Left colon (tissue), 2 donors: ENCODE measurements around the gene NHERF1. TPM values are rescaled to one million over a fixed set of nuclear protein-coding genes. Genes with fewer than 3 reads are reported as not detected.

Experiments
- ATAC-seq: fragments of 200-7000 bp; cut with Tn5 transposase; one replicate; pipeline ENCODE4 v1.9.1; 2020; ENCODE audit warnings: mild to moderate bottlenecking, moderate library complexity
- DNase-seq, 2 donors: peaks; one replicate each; pipeline ENCODE4 v3.0.0-alpha.2; 2020
- intact Hi-C, 2 donors: fragments of 100-400 bp; cut with DNase I in 1 of 2; cut with micrococcal nuclease in 1 of 2; formaldehyde crosslinking; loops; one replicate each; pipeline versions ENCODE4 v1.11.2 to v1.14.0; 2022; cut with DNase I, micrococcal nuclease
- microRNA-seq, 2 donors: library from miRNA; unstranded; fragments of <30 nt; microRNA quantifications; one replicate each; pipeline versions ENCODE4 v1.1.0 to v1.2.0, GENCODE V29; 2020
- total RNA-seq, 2 donors: library from RNA; stranded (reverse); fragmentation: NEBNext Ultra II Directional; extraction: Animal tissue kit (Norgen Biotek cat#: 25700); gene quantifications; one replicate each; pipeline ENCODE4 v1.2.1, GENCODE V29; 2021
- donor health status: DM: no; HTN: no; CAD: no.
- donor health status: DM: yes; HTN: yes; CAD: no.

The NHERF1 gene
- total RNA-seq, 2 donors from 2014 or later = 186 to 256 TPM

GRCh38 chr17:74814453-74814852 lies 66.0 kb downstream of the NHERF1 start:
- no peak for DNase-seq
- no peak for ATAC-seq
- intact Hi-C loops = no loop called here

GRCh38 chr17:74815067-74815466 lies 66.6 kb downstream of the NHERF1 start:
- intact Hi-C loops = no loop called here
- no peak for ATAC-seq
- no peak for DNase-seq

DNA sequence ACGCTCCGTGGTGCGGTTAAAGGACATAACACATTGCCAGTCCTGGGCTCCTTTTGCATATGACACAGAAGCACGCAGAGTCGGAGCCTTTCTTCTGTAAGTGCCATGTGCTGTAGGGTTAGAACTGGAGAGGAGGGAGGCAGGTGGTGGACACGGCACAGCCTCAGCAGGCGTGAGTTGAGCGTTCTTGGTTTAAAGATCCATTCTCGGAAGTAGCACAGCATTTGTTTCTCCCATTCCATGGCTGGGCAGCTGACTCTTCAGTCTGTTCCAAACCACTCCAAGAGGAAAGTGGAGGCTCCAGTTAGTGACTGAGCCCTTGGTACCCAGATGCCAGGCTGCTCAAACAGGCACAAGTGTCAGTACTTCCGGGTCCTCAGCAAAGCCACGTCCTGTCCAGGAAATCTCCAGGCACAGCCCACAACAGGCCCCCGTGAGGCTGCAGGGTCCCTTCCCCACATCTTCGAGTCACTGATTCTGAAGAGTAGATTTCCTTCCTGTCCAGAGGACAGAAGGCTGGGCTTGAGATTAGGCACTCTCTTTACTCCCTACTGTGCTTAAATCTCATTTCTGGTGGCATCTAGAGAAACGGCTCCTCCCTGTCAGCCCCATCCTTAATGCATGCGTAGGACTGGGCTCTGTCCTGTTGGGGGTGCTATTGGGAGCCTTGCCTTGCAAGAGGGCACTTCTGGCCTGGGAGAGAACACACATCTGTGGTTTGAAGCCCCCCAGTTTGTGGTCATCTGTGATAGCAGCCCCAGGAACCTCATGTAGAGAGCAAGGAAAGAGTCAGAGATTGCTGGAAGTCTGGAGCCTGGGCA lies 67.3 kb downstream of the NHERF1 start:
- no peak for ATAC-seq
- DNase-seq = no peak
- intact Hi-C loops = no loop called here

DNA sequence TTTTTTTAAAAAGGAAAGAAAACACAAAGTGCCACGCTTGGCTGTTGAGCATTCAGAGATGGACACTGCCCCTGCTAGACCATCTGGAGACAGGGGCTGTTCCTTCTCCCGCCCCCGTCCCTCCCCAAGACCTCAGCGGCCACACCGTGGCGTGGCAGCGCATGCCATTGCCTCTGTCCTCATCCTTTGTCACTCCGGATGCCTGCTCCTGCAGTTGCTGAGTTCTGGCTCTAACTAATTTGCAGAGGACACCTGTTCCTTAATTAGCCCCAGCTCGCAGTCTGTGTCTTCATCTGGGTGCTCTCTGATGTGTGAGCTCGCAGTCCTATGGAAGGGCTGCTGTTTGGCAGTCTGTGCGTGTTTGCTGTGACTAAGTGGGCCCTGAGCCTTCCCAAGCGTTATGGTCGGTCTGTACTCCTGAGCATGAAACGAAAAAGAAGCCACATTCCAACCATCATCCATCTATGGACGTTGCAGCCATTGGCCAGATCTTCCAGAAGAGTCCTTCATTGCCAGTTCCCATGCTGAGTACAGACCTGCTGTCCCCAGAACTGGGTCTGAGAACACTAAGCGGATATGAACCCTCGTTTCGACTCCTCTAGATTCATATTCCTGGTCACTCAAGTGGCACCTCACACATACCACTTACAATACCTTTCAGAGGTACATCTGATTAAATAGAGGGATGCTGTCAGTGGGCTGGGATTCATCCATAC lies 68.6 kb downstream of the NHERF1 start:
- no peak for DNase-seq
- no peak for ATAC-seq
- intact Hi-C loops = no loop called here

GRCh38 chr17:74818291-74818938 lies 70.0 kb downstream of the NHERF1 start:
- DNase-seq (no peak), ATAC-seq (no peak)
- intact Hi-C loops = no loop called here

Small RNAs within 50 kb of the gene (microRNA-seq; reads per million reads assigned to microRNA genes)
- gene MIR3615 = 57.6 to 62.6 reads per million in 2 donors

Other genes with a start within 250 kb of the NHERF1 start
- gene CD300LB, start 217.2 kb upstream of the NHERF1 start, total RNA-seq = under 1 TPM; 0.12 to 0.25 TPM
- gene CD300C, start 202.5 kb upstream of the NHERF1 start, total RNA-seq = 1 to 10 TPM in 1 of 2 donors, under 1 TPM in 1; 0.24 to 1.1 TPM
- not detected for gene CD300H, start 181.1 kb upstream of the NHERF1 start, total RNA-seq
- not detected for gene CD300LD, start 156.3 kb upstream of the NHERF1 start, total RNA-seq
- gene CD300E, start 124.9 kb upstream of the NHERF1 start, total RNA-seq = under 1 TPM in 1 of 2 donors, not detected in 1; 0.39 TPM
- 1 to 10 TPM in 1 of 2 donors, under 1 TPM in 1; 0.82 to 2.0 TPM for gene CD300LF, start 35.7 kb upstream of the NHERF1 start, total RNA-seq
- 10 to 100 TPM in 1 of 2 donors, 1 to 10 TPM in 1; 7.6 to 14.2 TPM for gene RAB37, start 11.4 kb upstream of the NHERF1 start, total RNA-seq
- gene NAT9, start 27.7 kb downstream of the NHERF1 start, total RNA-seq = 10 to 100 TPM; 30.7 to 42.8 TPM
- under 1 TPM; 0.09 to 0.45 TPM for gene GRIN2C, start 111.3 kb downstream of the NHERF1 start, total RNA-seq
- gene FDXR, start 124.4 kb downstream of the NHERF1 start, total RNA-seq = 10 to 100 TPM; 13.0 to 17.0 TPM
- 1 to 10 TPM; 1.1 to 6.4 TPM for gene FADS6, start 145.0 kb downstream of the NHERF1 start, total RNA-seq
- under 1 TPM in 1 of 2 donors, not detected in 1; 0.31 TPM for gene USH1G, start 174.6 kb downstream of the NHERF1 start, total RNA-seq
- gene OTOP2, start 175.6 kb downstream of the NHERF1 start, total RNA-seq = 10 to 100 TPM; 52.3 to 70.3 TPM
- gene OTOP3, start 187.3 kb downstream of the NHERF1 start, total RNA-seq = 1 to 10 TPM; 1.4 to 2.4 TPM
- 10 to 100 TPM; 55.4 to 69.3 TPM for gene HID1, start 224.1 kb downstream of the NHERF1 start, total RNA-seq
- gene CDR2L, start 239.0 kb downstream of the NHERF1 start, total RNA-seq = 1 to 10 TPM; 3.1 to 3.2 TPM